HG03039 (cell line): ENCODE results near the gene MAP3K7.

ENCODE experiments used
- ATAC-seq: cut with Tn5 transposase; IDR thresholded peaks from one replicate; pipeline ENCODE4 v1.9.1; 2021; ENCODE audit warnings: mild to moderate bottlenecking, moderate library complexity; ENCODE audit not compliant: unreplicated experiment

The MAP3K7 gene

DNA sequence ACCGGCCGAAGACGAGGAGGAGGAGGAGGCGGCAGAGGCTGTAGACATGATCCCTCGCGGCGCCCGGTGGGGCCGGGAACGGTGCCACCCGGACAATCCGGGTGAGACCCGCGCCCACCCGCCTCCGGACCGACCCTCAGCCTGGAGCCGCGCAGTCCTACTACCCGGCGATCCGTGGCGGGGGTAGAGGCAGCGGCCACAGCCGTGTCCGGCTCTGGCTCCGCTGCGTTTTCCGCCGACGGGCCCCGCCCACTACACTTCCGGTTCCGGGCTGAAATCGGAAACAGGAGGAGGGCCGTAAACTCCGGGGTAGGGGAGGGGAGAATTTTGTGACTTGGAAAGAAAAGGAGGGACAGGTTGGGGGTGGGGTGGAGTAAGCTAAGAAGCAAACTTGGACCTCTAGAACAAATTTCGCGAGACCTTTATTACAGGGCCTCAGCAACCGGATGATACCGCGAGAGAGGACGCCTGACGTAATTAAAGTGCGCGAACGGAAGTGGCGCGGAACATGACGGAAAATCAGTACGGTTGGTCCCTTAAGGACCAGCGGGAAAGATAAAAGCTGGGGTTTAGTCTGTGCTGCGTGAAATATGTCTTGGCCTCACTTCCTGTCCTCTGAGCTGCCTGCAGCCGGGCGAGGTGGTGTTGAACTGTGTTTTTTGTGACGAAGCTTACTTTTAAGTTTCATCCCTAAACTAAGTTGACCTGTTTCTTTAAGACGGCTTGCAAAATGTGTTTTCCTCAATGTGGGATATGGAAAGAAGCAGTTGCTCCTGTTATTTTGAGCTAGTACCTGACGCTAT is at the start of gene MAP3K7:
MAP3K7 (minus strand) TSS at position 237 of the 803 bp plus-strand sequence; CDS start at position 48, 189 bp downstream.
- ATAC-seq, result peak; percentile 87

DNA sequence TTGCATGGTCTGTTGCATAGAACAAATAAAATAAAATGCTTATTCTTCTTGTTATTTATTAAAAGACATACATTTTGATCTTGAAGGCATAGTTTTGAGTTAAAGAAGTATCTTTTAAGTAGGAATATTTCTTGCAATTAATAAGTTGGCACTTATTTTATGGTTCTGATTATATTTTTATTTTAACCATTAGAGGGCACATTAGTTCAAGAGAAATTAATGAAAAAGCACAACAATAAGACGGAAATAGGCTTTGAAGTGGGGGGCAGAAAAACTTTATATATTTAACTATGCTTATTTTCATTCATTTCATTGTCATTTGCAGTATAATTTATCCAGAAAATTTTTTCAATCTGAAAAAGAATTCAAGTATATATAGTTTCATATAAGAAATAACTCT is 44.2 kb upstream of the MAP3K7 start:
- ATAC-seq, result no peak

DNA sequence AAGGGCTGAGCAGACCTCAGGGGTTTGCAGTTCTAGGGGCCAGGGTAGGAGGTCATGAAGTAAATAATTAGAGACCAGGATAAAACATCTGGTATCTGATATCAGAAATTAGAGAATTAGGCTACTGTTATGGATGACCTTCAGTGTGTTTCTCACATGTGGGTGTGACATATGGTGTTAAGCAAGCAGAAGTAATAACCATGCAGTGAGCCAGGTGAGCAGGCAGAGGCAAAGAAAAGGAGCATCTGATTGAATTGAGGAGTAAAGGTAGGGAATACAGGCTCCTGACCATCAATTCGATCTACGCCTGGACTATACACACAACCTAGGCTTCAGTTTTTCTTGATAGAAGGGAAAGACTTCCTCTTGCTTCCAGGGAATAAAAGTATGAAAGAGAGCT is 34.7 kb upstream of the MAP3K7 start:
- no peak for ATAC-seq

DNA sequence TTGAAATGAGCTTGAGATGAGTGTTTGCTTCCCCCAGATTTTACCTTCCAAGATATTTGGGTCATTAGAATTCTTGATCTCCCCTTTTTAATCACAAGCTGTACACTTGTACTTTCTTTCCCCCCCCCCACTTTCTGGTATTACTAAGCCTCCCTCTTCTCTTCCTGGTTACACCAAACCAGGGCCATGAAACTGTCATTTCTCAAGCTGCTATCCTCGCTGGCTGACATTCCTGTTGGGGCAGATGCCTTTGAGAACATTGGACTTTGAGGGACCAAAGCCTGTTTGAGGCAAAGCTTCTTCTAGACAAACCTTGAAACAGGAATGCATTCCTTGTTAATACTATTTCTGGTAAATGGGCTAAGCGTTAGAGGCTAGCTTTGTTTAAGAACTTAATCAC is 32.3 kb upstream of the MAP3K7 start:
- ATAC-seq, result no peak

DNA sequence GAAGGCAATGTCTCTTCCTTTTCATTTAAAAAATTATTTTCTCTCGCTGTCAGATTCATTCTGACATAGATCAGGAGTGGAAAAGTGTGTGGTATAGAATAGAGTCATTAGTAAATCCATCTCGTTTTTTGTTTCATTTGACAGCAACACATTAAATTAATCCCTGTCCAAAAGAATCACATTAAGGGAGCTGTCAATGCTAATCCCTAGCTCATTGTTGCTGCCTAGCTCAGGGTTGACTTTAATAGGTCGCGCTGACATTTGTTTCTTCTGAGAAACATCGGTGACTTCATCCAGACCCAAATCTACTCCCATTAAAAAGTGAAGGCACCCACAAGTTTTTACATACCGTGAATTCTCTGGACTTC is 25.4 kb upstream of the MAP3K7 start:
- ATAC-seq, result no peak

DNA sequence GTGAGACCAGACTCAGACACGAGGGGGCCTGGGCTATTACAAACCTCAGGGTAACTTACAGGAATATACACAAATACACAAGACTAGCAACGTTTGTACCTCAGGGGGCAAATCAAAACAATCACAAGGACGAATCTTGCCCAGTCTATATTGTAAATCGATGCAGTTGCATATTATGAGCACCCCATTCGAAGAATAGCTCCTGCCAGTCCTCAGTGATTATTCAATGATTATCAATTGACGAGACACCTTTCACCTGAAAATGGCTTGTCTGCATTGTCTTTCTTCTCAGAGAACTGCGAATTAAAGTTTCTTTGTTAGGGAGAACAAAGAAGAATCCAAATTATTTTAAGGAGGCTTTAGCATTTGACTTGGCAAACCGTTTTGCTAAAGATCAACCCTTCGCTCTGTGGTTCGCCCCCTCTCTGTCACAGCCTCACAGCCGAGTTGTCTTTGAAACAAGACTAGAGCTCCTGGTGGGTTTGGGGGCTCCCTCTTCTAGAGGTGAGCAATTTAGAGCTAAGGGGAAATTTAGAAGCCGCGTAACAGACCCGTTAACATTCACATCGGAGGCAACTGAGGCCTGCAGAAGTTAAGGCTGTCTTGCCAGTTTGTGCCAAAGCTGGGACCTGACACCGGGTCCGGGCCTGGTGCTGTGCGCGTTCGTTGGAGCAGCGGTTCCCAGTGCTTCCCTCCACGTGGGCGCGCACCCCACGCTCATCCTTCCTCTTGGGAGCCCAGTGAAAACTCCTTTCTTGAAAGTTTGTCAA is 24.9 kb upstream of the MAP3K7 start:
- ATAC-seq, result no peak

DNA sequence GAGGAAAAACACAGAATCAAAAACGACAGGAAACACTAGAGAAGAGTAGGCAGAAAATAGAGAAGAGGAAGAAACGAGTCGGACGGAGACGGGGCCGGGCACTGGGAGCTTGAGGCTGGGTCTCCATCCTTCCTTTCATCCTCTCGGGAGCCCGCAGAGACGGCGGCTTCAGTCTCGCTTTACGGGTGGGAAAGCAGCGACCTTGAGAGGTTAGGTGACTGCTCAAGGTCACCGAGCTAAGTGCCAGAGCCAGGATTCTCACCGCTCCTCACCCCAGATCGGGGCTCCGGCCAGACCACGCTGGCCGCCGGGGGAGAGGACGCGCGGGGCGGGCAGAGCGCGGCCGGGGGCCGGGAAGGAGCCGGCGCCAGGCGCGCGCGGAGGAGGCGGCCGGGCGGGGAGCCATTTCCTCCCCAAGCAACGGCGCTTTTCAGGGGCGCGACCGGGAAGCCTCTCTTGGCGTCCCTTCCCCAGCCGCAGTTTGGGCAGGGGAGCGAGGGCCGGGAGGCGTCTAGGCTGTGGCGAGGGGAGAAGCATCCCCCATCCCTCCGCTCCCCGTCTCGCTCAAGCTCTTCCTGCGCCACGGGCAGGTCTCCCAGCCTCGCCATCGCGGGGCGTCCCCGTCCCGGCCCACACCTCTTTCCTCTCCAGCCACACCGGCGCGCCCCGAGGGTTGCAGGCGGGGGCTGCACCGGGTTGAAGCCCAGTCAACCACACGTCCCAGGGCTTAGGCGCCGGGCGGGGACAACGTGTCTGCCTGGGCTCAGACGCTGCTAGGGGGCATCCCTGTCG is 24.1 kb upstream of the MAP3K7 start:
- ATAC-seq, result peak; percentile 63

DNA sequence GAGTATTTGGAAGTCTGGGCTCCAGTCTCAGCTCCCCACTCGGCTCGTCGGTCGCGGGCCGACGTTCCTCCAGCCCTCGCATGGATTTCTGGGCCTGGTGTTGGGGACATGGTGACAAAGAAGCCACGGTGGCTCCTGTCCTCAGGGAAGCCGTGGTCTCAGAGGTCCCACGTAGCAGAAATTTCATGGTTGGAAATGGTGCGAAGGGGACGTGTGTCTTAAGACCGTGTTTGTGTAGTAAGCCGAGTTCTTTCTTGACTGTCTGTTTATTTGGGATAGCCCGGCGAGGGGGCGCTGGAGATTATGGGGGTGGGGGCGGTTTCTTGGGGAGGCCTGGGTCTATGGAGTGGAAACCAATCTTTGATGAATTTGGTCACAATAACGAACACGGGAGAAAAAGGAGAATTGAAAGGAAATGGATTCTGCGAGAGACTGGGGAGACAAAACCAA is 23.5 kb upstream of the MAP3K7 start:
- no peak for ATAC-seq

DNA sequence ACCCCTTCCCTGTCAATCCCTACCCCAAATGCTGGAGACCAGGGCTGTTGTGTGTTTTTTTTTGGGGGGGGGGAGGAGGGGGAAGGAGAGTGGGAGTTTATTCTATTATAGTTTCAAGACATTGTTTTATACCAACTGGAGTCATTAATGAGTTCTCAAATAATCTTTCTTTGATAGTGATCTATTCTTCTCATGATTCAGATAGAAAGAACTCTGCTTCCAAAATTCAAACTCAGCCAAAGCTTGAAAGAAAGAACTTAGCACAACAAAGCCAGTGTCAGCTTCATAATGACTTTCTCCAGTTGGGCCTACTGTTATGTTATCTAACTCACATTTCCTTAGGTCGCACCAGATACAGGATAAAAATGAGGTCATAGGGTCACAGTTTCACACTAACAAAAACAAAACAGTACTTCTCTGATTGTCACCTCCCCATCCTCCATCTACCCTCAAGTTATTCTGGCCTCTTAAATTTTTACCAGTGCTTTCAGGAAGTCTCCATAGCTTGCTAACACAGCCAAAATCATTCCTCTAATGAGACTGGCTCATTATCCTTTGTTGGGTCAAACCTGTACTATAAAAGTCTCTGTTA is 19.0 kb upstream of the MAP3K7 start:
- ATAC-seq, result no peak

DNA sequence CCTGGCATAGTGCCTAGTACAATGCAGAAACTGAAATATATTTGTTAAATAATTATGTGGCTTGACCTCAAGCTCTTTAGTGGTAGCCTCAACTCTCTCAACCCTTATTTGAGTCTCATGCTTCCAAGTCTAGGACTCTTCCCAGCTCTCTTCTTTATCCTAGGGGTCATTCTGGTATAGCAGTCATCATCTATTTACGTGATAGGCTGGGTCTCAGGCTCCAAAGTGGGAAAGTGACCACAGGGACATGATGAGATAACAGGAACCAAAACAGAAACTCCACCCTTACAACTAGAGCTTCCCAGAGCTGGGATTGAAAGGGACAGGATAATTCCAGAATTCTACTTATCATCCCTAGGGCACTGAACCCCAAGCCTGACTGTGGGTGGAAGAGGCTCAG is 17.7 kb upstream of the MAP3K7 start:
- no peak for ATAC-seq

DNA sequence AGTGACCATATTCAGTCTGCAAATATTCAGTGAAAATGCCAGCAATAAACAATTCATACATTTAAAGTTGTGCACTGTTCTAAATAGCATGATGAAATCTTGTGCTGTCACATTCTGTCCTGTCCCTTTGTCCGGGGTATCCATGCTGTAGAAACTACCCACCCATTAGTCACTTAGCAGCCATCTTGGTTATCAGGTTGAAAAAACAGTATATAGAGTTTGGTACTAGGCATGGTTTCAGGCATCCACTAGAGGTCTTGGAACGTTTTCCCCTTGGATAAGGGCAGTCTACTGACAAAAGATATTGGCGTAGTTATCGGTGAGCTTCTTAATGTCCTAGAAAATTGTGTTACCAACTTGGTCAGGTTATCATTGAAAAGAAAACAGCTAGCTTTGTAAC is 12.3 kb upstream of the MAP3K7 start:
- no peak for ATAC-seq

DNA sequence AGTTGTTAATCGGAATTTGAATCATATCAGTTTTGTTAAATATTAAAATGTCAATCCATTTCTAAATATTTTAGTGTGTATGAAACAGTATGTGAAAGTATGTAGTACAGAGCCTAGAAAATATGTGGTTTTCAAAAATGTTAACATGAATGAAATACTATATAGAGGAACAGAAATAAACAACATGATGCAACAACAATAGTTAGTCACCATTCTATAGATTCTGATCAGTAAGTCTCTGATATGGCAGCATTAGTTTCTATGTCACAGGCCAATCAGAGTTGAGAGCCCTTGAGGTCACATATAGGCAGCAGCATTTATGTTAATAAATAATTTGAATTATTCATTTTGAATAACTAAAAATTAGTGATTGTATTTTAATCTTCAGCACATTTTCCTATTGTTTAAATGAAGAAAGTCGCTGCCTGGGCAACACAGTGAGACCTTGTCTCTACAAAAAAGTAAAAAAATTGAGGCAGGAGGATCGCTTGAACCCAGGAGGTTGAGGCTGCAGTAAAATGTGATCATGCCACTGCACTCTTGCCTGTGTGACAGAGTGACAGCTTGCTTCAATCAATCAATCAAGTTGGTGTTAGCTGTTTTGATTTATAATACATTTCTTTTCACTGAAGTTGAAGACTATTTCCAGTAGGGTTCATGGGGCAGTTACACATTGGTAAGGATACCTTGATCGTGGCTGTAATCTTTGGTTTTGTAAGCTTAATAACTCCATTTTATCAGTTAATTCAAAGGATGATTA is 11.5 kb upstream of the MAP3K7 start:
- ATAC-seq, result no peak

DNA sequence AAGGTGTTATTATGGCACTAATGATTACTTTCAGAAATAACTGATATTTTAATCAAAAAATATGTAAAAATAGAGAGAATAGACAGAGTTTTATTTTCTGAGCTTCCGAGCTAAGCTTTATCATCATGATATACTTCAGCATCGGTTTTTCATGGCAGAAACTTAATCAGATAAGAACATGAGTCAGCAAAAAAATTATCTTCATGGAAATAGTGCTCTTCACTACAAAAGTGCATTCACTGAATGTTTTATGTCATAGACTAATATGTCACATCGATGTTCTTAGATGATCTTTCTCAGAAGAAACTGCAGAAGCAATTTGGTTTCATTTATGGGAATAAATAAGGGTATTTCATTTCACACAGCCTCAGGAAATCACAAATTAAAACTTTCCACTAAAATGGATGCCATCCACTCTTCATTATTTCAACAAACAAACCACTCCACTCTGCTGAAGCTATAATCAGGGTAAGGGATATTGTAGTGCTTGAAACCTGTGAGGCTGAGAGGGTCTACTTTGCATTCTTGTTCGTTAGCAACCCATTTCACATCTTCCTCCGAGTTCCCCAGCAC is 10.2 kb upstream of the MAP3K7 start:
- ATAC-seq, result no peak

DNA sequence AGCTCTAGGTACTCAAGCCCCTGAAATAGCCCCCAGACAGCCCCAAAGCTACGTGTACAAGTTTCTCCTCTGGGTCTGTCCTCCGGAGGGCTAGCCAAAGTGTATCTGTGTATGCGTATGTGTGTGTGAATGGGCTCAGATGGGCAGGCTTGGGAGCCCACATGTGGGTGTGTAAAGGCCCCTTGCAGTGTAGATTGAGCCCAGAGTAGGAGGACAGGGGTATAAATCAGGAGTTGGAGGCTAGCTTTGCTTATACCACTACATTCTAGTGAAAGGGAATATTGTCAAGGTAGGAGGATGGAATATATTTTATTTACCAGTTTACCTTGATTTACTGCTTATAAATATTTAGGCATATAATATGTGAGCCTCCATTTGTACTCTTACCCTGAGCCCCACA is 9.0 kb upstream of the MAP3K7 start:
- ATAC-seq, result no peak

DNA sequence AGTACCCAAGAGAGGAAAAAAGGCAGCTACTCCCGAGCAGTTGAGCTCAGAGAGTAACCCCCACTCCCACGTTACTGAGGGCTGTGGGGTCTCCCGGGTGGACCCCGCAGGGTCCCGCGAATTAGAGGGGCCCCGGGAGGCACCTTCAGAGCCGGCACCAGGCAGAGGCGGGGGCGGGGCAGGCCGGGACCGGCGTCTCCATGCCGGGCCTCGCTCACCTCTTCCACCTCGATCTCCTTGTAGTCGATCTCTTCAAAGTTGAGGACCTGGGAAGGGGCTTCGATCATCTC is 381 bp downstream of the MAP3K7 start:
- no peak for ATAC-seq

DNA sequence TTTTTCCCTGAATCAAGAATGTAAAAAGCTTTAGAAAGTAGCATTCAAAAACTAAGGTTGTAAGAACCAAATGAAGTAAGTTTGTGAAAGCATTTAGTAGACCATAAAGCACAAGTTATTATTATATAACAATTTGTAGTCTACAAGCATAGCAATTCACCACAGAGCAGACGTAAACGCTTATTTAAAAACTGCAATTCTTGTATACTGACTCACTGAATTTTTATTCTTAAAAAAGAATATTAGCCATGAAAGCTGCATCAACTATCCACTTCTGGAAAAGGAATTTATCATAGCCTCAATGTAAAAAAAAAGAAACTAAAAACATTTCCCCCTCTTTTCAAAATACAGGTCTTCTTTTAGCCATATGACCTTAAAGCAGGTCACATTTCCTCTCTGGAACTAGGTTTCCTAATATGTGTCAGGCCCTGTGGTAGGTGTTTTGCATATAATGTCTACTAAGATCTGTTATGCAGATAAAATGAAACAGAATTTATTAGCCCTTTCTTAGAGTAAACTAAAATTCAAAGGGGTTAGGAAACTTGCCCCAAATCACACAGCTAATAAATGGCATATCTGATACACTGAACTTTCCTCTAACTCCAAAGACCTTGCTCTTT is 2.1 kb downstream of the MAP3K7 start:
- ATAC-seq, result no peak

DNA sequence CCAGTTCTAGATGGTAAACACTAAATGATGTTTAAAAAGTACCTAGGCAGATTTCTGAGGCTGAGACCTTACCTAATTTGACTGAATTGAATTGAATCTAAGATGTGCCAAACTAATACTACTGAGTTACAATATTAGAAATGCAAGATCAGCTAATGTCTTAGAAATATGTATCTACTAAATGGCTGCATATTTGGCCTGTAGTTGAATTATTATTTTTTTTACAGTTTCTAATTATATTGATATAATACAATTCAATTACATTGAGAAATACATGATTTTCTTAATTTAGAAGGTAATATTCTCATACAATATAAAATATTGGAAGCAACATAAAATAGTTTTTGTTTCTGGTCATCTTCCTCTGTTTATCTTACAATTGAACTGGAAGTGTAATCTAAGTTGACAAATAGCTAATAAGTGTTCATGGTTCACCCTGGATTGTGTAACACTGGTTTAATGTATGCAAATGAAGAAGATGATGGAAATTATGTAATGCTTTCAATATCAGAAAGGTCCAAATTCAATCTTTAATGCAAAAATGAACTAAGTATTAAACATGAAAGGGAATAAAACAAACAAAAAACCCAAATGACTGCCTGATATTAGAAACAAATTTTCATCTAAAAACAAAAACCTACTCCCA is 2.9 kb downstream of the MAP3K7 start:
- no peak for ATAC-seq

DNA sequence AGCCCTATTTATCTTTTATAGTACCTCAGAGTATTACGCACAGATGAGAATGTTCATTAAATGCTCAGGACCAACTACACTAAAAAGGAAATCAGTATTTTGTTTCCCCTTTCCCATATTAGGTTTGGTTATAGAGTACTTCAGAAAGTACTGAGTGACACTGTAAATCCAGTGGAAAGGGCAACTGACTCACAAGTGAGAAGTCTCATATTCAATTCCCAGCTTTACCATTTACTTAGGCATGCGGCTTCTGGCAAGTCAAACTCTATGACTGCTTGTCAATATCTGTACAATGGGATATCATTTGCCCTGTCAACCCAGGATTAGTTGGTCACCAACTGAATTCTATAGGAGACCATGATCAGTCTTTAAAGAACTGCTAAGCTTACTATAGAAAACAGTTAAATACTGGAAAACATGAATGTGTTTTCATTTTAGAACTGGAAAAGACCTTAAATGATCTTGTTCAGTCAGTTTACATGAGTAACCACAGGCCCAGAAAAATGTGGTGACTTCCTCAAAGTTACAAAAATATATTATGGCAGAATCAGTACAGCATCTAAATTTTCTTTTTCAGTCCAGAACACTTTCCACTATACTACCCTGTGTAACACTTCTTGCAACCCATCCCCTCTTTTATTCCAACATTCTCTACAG is 3.6 kb downstream of the MAP3K7 start:
- ATAC-seq, result no peak

DNA sequence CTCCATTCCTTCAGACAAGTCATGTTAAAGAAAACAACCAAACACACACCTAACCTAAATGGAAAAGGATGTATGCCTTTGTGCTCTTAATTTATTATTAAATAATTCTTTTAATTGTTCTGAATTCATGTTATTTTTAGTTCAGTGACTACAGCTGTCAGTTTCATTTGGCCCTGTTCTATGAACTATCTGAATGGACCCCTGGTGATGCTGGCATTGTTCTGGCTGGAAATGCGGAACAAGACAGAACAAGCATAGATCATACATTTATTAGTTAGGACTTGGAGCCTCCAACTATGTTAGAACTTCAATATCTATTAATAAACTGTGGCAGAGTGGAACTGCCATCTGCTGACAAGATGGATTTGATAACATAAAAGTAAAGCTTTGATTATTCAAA is 5.7 kb downstream of the MAP3K7 start:
- ATAC-seq, result no peak
